Measurements from ENCODE around the gene KRTAP1-3.

The KRTAP1-3 gene

GRCh38 chr17:41037853-41038350 lies 3.2 kb upstream of the KRTAP1-3 start:
- H3K4me3 ChIP-seq (ENCODE audit: low read length), result no peak overlapping the region
- no peaks in the 10 kb centered on the region for H3K36me3 ChIP-seq (replicated peaks; ENCODE audit: low read depth, low read length)
- H3K79me2 ChIP-seq (ENCODE audit: low read length), result no peaks in the 10 kb centered on the region
- no peak for TF ChIP-seq EZH2phosphoT487 (IDR thresholded peaks at IDR 0.05; ENCODE audit: low read depth)
- no peak for TF ChIP-seq CTCF (IDR thresholded peaks at IDR 0.05; ENCODE audit: low read depth, low read length)
- H3K9me3 ChIP-seq (ENCODE audit: insufficient read depth, low read length), result no peaks in the 10 kb centered on the region
- no peak overlapping the region for H3K4me2 ChIP-seq (ENCODE audit: low read length)
- H3K9ac ChIP-seq (ENCODE audit: low read length), result no peak overlapping the region
- H3K27me3 ChIP-seq (ENCODE audit: low read depth, low read length), result peaks cover 37% of the 10 kb centered on the region; the same call in 1 of the 2 replicates
- H2AFZ ChIP-seq (ENCODE audit: low read depth, low read length), result no peak overlapping the region
- H4K20me1 ChIP-seq (ENCODE audit: insufficient read depth, low read length), result no peaks in the 10 kb centered on the region
- no peak overlapping the region for H3K27ac ChIP-seq (ENCODE audit: low read length)
- no peaks in the 10 kb centered on the region for H3K4me1 ChIP-seq (ENCODE audit: low read length)

DNA sequence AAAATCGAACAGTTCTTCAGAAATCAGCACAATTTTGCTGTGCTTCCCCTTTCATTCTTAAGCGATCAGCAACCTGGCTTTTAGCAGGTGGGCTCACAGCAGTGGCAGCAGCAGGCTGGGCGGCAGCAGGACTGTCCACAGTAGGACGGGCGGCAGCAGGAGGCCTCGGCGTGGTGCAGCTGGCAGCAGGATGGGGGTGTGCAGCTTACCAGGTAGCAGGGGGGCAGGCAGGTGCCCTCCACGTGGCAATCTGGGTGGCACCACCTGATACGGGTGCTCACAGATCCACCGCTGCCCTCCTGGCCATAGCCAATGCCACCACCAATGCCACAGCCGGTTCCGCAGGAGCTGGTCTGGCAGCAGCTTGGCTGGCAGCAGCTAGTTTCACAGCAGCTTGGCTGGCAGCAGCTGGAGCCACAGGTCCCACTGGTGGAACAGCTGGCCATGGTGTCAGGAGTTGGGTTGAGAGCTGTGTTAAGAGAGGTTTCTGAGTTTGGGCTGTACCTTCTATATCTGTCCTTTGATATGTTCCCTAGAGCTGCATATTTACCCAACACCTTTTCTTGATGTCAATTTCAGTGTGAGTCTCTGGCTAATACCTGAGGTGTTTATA lies 4.9 kb downstream of the KRTAP1-3 start, which contains the start of gene KRTAP1-4:
Gene KRTAP1-4 (minus strand): TSS at position 563 of the 613 bp plus-strand sequence. CDS start 117 bp downstream, at position 446.
- Histone ChIP-seq H3K9me3 (ENCODE audit: insufficient read depth, low read length) (no peaks in the 10 kb centered on the region), H4K20me1 (ENCODE audit: insufficient read depth, low read length) (no peaks in the 10 kb centered on the region), H3K79me2 (ENCODE audit: low read length) (no peaks in the 10 kb centered on the region), H3K4me3 (ENCODE audit: low read length) (no peak within 1 kb of the TSS), H3K4me1 (ENCODE audit: low read length) (no peaks in the 10 kb centered on the region), H3K36me3 (replicated peaks; ENCODE audit: low read depth, low read length) (no peaks in the 10 kb centered on the region), H3K27ac (ENCODE audit: low read length) (no peak within 1 kb of the TSS), H3K27me3 (ENCODE audit: low read depth, low read length) (peaks cover 23% of the 10 kb centered on the region; the same call in 1 of the 2 replicates), H2AFZ (ENCODE audit: low read depth, low read length) (no peak within 1 kb of the TSS), H3K4me2 (ENCODE audit: low read length) (no peak within 1 kb of the TSS), H3K9ac (ENCODE audit: low read length) (no peak within 1 kb of the TSS)
- TF ChIP-seq CTCF (IDR thresholded peaks at IDR 0.05; ENCODE audit: low read depth, low read length), result no peak
- no peak for TF ChIP-seq EZH2phosphoT487 (IDR thresholded peaks at IDR 0.05; ENCODE audit: low read depth)

DNA sequence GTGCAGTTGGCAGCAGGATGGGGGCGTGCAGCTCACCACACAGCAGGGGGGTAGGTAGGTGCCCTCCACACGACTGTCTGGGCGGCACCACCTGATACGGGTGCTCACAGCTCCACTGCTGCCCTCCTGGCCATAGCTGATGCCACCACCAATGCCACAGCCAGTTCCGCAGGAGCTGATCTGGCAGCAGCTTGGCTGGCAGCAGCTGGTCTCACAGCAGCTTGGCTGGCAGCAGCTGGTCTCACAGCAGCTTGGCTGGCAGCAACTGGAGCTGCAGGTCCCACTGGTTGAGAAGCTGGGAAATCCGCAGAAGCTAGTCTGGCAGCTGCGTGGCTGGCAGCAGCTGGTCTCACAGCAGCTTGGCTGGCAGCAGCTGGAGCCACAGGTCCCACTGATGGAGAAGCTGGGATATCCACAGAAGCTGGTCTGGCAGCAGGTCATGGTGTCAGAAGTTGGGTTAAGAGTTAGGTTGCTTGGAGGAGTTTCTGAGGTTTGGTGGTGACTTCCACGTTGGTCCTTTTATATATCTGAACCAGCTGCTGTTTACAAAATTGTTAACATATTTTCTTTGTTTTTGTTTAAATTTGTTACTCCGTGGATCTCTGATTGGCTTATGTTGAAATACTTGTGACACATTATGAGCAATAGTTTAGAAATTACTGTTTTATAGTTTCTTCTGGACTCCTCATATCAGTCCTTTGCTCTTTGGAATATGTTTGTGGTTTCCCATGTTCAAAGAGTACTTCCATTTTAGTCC lies 7.8 kb downstream of the KRTAP1-3 start, which contains the start of gene KRTAP1-5:
Gene KRTAP1-5 (minus strand): TSS at position 494 of the 757 bp plus-strand sequence. CDS start 53 bp downstream, at position 441.
- H3K9me3 ChIP-seq (ENCODE audit: insufficient read depth, low read length), result no peaks in the 10 kb centered on the region
- H3K4me3 ChIP-seq (ENCODE audit: low read length), result no peak within 1 kb of the TSS
- H4K20me1 ChIP-seq (ENCODE audit: insufficient read depth, low read length), result no peaks in the 10 kb centered on the region
- H3K4me1 ChIP-seq (ENCODE audit: low read length), result no peaks in the 10 kb centered on the region
- no peak within 1 kb of the TSS for H3K27ac ChIP-seq (ENCODE audit: low read length)
- TF ChIP-seq CTCF (IDR thresholded peaks at IDR 0.05; ENCODE audit: low read depth, low read length), result no peak
- no peak for TF ChIP-seq EZH2phosphoT487 (IDR thresholded peaks at IDR 0.05; ENCODE audit: low read depth)
- H3K36me3 ChIP-seq (replicated peaks; ENCODE audit: low read depth, low read length), result no peaks in the 10 kb centered on the region
- no peak within 1 kb of the TSS for H3K9ac ChIP-seq (ENCODE audit: low read length)
- H3K4me2 ChIP-seq (ENCODE audit: low read length), result no peak within 1 kb of the TSS
- no peaks in the 10 kb centered on the region for H3K79me2 ChIP-seq (ENCODE audit: low read length)
- no peak within 1 kb of the TSS for H2AFZ ChIP-seq (ENCODE audit: low read depth, low read length)
- H3K27me3 ChIP-seq (ENCODE audit: low read depth, low read length), result peaks cover 26% of the 10 kb centered on the region; the same call in 1 of the 2 replicates

DNA sequence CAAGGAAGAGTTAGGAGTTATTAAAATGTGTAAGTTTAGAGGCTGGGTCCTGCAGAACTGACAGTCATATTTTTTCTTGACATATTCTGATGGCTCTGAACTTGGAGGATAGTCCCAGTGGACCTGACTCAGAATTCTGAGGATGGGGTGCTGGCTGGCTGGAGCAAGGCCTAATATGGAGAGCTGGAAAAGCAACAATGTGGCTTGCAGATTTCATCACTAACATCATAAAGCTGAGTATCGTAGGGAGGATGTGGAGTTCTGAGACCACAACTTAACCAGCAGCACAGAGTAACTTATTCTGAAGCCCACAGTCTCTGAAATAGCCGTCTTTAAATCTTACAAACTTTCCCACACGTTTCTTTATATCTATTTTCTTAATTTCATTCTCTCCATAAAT lies 10.0 kb downstream of the KRTAP1-3 start:
- TF ChIP-seq CTCF (IDR thresholded peaks at IDR 0.05; ENCODE audit: low read depth, low read length), result no peak
- Histone ChIP-seq H3K4me3 (ENCODE audit: low read length) (no peak overlapping the region), H2AFZ (ENCODE audit: low read depth, low read length) (no peak overlapping the region), H3K27ac (ENCODE audit: low read length) (no peak overlapping the region), H3K36me3 (replicated peaks; ENCODE audit: low read depth, low read length) (no peaks in the 10 kb centered on the region), H3K27me3 (ENCODE audit: low read depth, low read length) (peaks cover 15% of the 10 kb centered on the region; the same call in 1 of the 2 replicates), H3K4me2 (ENCODE audit: low read length) (no peak overlapping the region), H4K20me1 (ENCODE audit: insufficient read depth, low read length) (no peaks in the 10 kb centered on the region), H3K9ac (ENCODE audit: low read length) (no peak overlapping the region), H3K9me3 (ENCODE audit: insufficient read depth, low read length) (no peaks in the 10 kb centered on the region), H3K4me1 (ENCODE audit: low read length) (no peaks in the 10 kb centered on the region), H3K79me2 (ENCODE audit: low read length) (no peaks in the 10 kb centered on the region)
